ENCODE data around the gene TNIK. TPM values are rescaled to one million over a fixed set of nuclear protein-coding genes. Genes with fewer than 3 reads are reported as not detected.

Gene TNIK
- total RNA-seq, 6 donors from 2014 or later = 23.2 to 74.4 (median 38.3) TPM

DNA sequence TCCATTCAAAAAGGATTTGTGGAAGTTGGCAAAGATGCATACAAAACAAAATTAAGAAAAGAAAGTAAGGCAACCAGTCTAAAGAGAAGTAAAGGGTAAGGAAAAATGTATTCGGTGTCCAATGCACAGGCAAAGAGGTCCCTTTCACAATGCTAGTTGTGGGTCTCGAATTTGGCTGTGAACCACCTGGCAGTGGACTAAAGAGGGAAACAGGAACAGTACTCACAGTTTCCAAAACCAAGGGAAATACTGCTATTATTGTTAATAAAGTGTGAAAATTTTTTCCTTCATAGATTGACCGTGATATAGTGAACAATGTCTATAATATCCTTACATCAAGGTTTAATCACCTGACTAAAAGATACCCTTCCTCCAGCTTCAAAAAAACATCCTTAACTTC lies 57.9 kb downstream of the TNIK start:
- H3K4me1 ChIP-seq = peaks cover 0 to 4% (median 0%) of the 10 kb centered on the region in 4 donors
- DNase-seq (no peak), ATAC-seq (ENCODE audit: low FRiP score in 2 of 2) (no peak)
- H3K27ac ChIP-seq = no peak overlapping the region
- no peaks in the 10 kb centered on the region for H3K36me3 ChIP-seq
- no peak overlapping the region for H3K4me3 ChIP-seq
- 68 to 85% methylated on average over 3 of the region's 3 CpGs for WGBS, 2 donors
- H3K27me3 ChIP-seq = no peaks in the 10 kb centered on the region
- TF ChIP-seq EP300 (IDR thresholded peaks at IDR 0.05) = no peak
- no peak for TF ChIP-seq POLR2A (IDR thresholded peaks at IDR 0.05)
- no peak for TF ChIP-seq CTCF (IDR thresholded peaks at IDR 0.05)
- TF ChIP-seq POLR2AphosphoS5 (IDR thresholded peaks at IDR 0.05) = no peak
- H3K9me3 ChIP-seq = no peaks in the 10 kb centered on the region

DNA sequence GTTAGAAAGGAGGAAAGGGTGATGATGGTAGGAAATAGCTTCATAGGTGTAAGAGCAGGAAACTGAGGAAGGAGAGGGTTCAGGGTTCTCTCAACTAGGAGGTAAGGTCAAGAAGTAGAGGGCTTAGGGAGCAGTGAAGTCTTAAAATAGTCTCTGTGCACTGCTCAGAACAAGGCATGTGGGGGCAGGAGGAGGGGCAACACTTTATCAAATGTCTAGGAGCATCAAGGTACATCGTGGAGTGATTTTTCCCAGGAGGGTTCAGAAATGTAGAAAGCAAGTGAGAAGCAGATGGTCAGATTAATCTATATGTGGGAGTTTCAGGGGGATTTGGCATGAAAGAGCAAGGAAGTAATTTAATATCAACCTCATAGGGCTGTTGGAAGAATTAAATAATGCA lies 58.8 kb downstream of the TNIK start:
- Histone ChIP-seq H3K36me3 (no peaks in the 10 kb centered on the region), H3K27me3 (no peaks in the 10 kb centered on the region), H3K27ac (no peak overlapping the region), H3K9me3 (no peaks in the 10 kb centered on the region), H3K4me3 (no peak overlapping the region), H3K4me1 (peaks cover 0 to 4% (median 0%) of the 10 kb centered on the region in 4 donors)
- DNase-seq (no peak), ATAC-seq (ENCODE audit: low FRiP score in 2 of 2) (no peak)
- TF ChIP-seq EP300 (IDR thresholded peaks at IDR 0.05) (no peak), CTCF (IDR thresholded peaks at IDR 0.05) (no peak), POLR2A (IDR thresholded peaks at IDR 0.05) (no peak), POLR2AphosphoS5 (IDR thresholded peaks at IDR 0.05) (no peak)
- 73 to 77% methylated on average over 1 of the region's 1 CpG for WGBS, 2 donors

GRCh38 chr3:171399842-171400241 lies 60.4 kb downstream of the TNIK start:
- no peaks in the 10 kb centered on the region for H3K36me3 ChIP-seq
- peaks cover 0 to 4% (median 0%) of the 10 kb centered on the region in 4 donors for H3K4me1 ChIP-seq
- ATAC-seq (ENCODE audit: low FRiP score in 2 of 2) (no peak), DNase-seq (no peak)
- no peak overlapping the region for H3K27ac ChIP-seq
- no peaks in the 10 kb centered on the region for H3K9me3 ChIP-seq
- 72 to 81% methylated on average over 2 of the region's 2 CpGs for WGBS, 2 donors
- H3K27me3 ChIP-seq = no peaks in the 10 kb centered on the region
- H3K4me3 ChIP-seq = no peak overlapping the region
- TF ChIP-seq EP300 (IDR thresholded peaks at IDR 0.05) (no peak), POLR2AphosphoS5 (IDR thresholded peaks at IDR 0.05) (no peak), POLR2A (IDR thresholded peaks at IDR 0.05) (no peak), CTCF (IDR thresholded peaks at IDR 0.05) (no peak)

DNA sequence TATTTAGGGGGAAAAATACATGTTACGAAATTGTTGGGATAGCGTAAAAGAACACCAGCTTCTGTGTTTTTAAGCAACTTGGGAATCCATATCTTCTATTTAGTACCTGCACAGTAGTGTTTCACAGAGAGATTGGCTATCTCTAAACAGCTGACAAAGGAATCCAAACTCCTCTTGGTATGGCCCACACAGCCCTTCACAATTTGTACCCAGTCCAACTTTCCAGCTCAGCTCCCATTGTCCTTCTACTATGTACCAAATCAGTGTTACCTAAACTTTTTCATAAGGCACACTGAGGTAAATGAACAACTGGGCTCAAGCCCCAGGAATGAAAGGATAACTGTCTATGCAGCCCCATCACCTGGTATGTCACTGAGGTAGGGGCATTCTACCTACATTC lies 61.9 kb downstream of the TNIK start:
- WGBS, 2 donors = 95 to 96% methylated on average over 2 of the region's 2 CpGs
- TF ChIP-seq EP300 (IDR thresholded peaks at IDR 0.05) (no peak), POLR2A (IDR thresholded peaks at IDR 0.05) (no peak)
- H3K4me3 ChIP-seq = no peak overlapping the region
- H3K36me3 ChIP-seq = no peaks in the 10 kb centered on the region
- ATAC-seq (ENCODE audit: low FRiP score in 2 of 2) (no peak), DNase-seq (no peak)
- H3K9me3 ChIP-seq = no peaks in the 10 kb centered on the region
- peaks cover 0 to under 1% (median 0%) of the 10 kb centered on the region in 4 donors for H3K4me1 ChIP-seq
- no peaks in the 10 kb centered on the region for H3K27me3 ChIP-seq
- no peak overlapping the region for H3K27ac ChIP-seq

GRCh38 chr3:171397089-171397488 lies 63.1 kb downstream of the TNIK start:
- Histone ChIP-seq H3K36me3 (no peaks in the 10 kb centered on the region), H3K27me3 (no peaks in the 10 kb centered on the region), H3K4me3 (no peak overlapping the region), H3K27ac (no peak overlapping the region), H3K4me1 (peaks cover 0 to 7% (median 3%) of the 10 kb centered on the region in 4 donors), H3K9me3 (no peaks in the 10 kb centered on the region)
- TF ChIP-seq POLR2AphosphoS5 (IDR thresholded peaks at IDR 0.05) = no peak
- TF ChIP-seq CTCF (IDR thresholded peaks at IDR 0.05) = no peak
- TF ChIP-seq POLR2A (IDR thresholded peaks at IDR 0.05) = no peak
- no peak for TF ChIP-seq EP300 (IDR thresholded peaks at IDR 0.05)
- ATAC-seq (ENCODE audit: low FRiP score in 2 of 2) (no peak), DNase-seq (no peak)
- WGBS, 2 donors = 86 to 92% methylated on average over 3 of the region's 3 CpGs

Measured in upper lobe of left lung (tissue), 6 donors.